DOHH2 (cell line): Measurements from ENCODE around the gene TMEM256.

ENCODE experiments used
- H3F3A ChIP-seq: fragments of 200-600 bp; sonication (generic), shearing (Covaris generic); 2 replicates; pipeline ENCODE4 v1.6.0; 2016; ENCODE audit warnings: antibody characterized with exemption, mild to moderate bottlenecking; ENCODE audit not compliant: control insufficient read depth, insufficient read depth
- H3K27ac ChIP-seq: fragments of 200-600 bp; sonication (generic); 2 replicates; pipeline ENCODE4 v1.5.1; 2014; ENCODE audit warnings: low read depth, mild to moderate bottlenecking, low read length, moderate library complexity
- H3K27me3 ChIP-seq: fragments of 200-600 bp; sonication (generic); 2 replicates; pipeline ENCODE4 v1.6.1; 2014; ENCODE audit warnings: mild to moderate bottlenecking, low read length, mixed read lengths; ENCODE audit not compliant: control insufficient read depth
- H3K36me3 ChIP-seq: fragments of 200-600 bp; sonication (generic); 2 replicates; pipeline ENCODE4 v1.6.1; 2014; ENCODE audit warnings: mild to moderate bottlenecking, low read length, moderate library complexity, mixed read lengths; ENCODE audit not compliant: control insufficient read depth
- H3K4me1 ChIP-seq: fragments of 200-600 bp; sonication (generic); 2 replicates; pipeline ENCODE4 v1.6.1; 2014; ENCODE audit warnings: mild to moderate bottlenecking, low read length, mixed read lengths; ENCODE audit not compliant: control insufficient read depth
- H3K4me2 ChIP-seq: fragments of 200-600 bp; sonication (generic); 2 replicates; pipeline ENCODE4 v1.6.0; 2014; ENCODE audit warnings: mild to moderate bottlenecking, low read length, moderate library complexity
- H3K4me3 ChIP-seq: fragments of 200-600 bp; sonication (generic); 2 replicates; pipeline ENCODE4 v1.5.1; 2014; ENCODE audit warnings: mild to moderate bottlenecking, low read length, mixed read lengths
- H3K79me2 ChIP-seq: fragments of 200-600 bp; sonication (generic); 2 replicates; pipeline ENCODE4 v1.6.1; 2014; ENCODE audit warnings: mild to moderate bottlenecking, low read length, mixed read lengths; ENCODE audit not compliant: control insufficient read depth
- H3K9me2 ChIP-seq: fragments of 200-600 bp; sonication (generic); replicated peaks from 2 replicates; pipeline ENCODE4 v1.6.1; 2014; ENCODE audit warnings: mild to moderate bottlenecking, low read length, mixed read lengths; ENCODE audit not compliant: control insufficient read depth
- H3K9me3 ChIP-seq: fragments of 200-600 bp; sonication (generic); 2 replicates; pipeline ENCODE4 v1.6.1; 2014; ENCODE audit warnings: antibody characterized with exemption, low read length, mixed read lengths; ENCODE audit not compliant: control insufficient read depth, insufficient read depth
- H4K20me1 ChIP-seq: fragments of 200-600 bp; sonication (generic); 2 replicates; pipeline ENCODE4 v1.6.0; 2014; ENCODE audit warnings: low read depth, mild to moderate bottlenecking, antibody characterized with exemption, low read length, moderate library complexity; ENCODE audit not compliant: control insufficient read depth, insufficient read depth
- EZH2phosphoT487 ChIP-seq: fragments of 200-600 bp; sonication (generic); IDR thresholded peaks from 2 replicates; pipeline ENCODE4 v1.6.1; 2017; ENCODE audit warnings: borderline replicate concordance, mild to moderate bottlenecking, antibody characterized with exemption, low read length, moderate library complexity, mixed read lengths
- TF ChIP-seq, protein P1 (sequence below): fragments of 200-600 bp; sonication (generic); IDR thresholded peaks from one replicate; pipeline ENCODE4 v1.5.1; 2014; ENCODE audit warnings: antibody characterized with exemption, mild to moderate bottlenecking, low read depth, low read length; ENCODE audit not compliant: poor library complexity, severe bottlenecking

TMEM256 gene

DNA sequence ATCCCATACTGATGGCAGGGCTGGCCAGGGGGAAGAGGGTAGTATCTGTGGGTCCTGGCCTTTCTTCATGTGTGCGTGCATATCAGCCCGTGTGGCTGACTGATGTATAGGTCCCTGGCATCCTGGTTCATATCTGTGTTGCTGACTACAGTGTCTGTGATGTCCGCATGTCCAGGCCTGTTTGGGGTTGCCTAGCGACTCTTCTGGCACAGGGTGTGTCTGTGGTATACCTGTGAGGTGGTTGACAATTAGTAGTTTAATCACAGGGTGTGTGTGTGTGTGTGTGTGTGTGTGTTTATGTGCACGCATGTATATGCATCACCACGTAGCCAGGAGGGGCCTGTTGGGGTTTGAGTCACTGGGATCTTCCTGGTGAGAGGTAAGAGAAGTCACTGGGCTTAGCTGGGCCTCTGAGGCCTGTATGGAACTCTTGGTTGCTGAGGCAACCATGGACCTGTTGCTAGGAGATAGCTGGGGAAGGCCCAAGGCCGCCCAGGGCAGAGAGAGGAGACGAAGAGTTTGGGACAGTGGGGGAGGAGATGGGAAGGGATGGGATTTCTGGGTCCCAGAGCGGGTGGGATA lies 49.5 kb downstream of the TMEM256 start:
- H3K4me2 ChIP-seq: no peak overlapping the region

More for the DNA sequence above, 49.5 kb downstream of the TMEM256 start:
- H3K4me1 ChIP-seq: peaks cover 23% of the 10 kb centered on the region
- peaks cover 3% of the 10 kb centered on the region; the same call in 1 of the 2 replicates for H3F3A ChIP-seq
- no peaks in the 10 kb centered on the region for H3K79me2 ChIP-seq
- no peaks in the 10 kb centered on the region for H3K27me3 ChIP-seq
- no peak overlapping the region for H3K27ac ChIP-seq
- H3K9me2 ChIP-seq: no peaks in the 10 kb centered on the region
- no peak overlapping the region for H3K4me3 ChIP-seq
- peaks cover 5% of the 10 kb centered on the region for H3K36me3 ChIP-seq
- no peak for TF ChIP-seq EZH2phosphoT487
- TF ChIP-seq, protein P1, sequence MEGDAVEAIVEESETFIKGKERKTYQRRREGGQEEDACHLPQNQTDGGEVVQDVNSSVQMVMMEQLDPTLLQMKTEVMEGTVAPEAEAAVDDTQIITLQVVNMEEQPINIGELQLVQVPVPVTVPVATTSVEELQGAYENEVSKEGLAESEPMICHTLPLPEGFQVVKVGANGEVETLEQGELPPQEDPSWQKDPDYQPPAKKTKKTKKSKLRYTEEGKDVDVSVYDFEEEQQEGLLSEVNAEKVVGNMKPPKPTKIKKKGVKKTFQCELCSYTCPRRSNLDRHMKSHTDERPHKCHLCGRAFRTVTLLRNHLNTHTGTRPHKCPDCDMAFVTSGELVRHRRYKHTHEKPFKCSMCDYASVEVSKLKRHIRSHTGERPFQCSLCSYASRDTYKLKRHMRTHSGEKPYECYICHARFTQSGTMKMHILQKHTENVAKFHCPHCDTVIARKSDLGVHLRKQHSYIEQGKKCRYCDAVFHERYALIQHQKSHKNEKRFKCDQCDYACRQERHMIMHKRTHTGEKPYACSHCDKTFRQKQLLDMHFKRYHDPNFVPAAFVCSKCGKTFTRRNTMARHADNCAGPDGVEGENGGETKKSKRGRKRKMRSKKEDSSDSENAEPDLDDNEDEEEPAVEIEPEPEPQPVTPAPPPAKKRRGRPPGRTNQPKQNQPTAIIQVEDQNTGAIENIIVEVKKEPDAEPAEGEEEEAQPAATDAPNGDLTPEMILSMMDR: no peak
- no peaks in the 10 kb centered on the region for H3K9me3 ChIP-seq
- H4K20me1 ChIP-seq: no peaks in the 10 kb centered on the region
